ENCODE results near the gene PLAC9. TPM values are rescaled to one million over a fixed set of nuclear protein-coding genes. Genes with fewer than 3 reads are reported as not detected.

PLAC9 gene
- total RNA-seq, 4 donors from 2014 or later: 21.3 to 59.4 (median 39.6) TPM

DNA sequence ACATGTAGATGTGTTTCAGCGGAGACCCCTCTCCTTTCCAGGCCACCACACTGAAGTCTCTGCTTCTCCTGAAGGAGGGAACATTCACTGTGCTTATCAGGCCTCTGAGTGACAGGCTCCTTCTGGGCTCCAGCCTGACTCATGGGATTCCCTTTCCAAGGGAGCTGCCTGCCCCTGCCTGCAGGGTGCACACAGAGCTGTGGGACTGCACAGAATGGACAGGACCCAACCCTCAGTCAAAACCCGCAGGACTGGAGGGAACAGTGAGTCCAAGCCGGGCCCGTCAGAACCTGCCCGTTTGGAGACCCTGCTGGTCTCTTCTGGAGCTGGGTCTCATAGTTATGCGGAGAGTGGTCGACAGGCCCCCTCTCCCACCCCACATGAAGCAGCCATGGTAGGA is 32.6 kb downstream of the PLAC9 start:
- Histone ChIP-seq H3K27ac (replicated peaks in 1 of 4) (peak overlapping the region; percentile 53 to 87 (median 78)), H3K4me1 (peaks cover 80 to 100% (median 91%) of the 10 kb centered on the region in 4 donors), H3K36me3 (peaks cover 12 to 88% (median 70%) of the 10 kb centered on the region in 4 donors), H3K4me3 (no peak overlapping the region), H3K27me3 (no peaks in the 10 kb centered on the region), H3K9me3 (no peaks in the 10 kb centered on the region)
- intact Hi-C loops (cut with DNase I): no loop called here
- no peak for DNase-seq (ENCODE audit: extremely low spot score)
- 87% methylated on average over 7 of the region's 7 CpGs for WGBS
- TF ChIP-seq POLR2AphosphoS5 (IDR thresholded peaks at IDR 0.05) (no peak), POLR2A (IDR thresholded peaks at IDR 0.05; ENCODE audit: low read depth) (no peak), EP300 (IDR thresholded peaks at IDR 0.05) (no peak)
- TF ChIP-seq, protein P1, sequence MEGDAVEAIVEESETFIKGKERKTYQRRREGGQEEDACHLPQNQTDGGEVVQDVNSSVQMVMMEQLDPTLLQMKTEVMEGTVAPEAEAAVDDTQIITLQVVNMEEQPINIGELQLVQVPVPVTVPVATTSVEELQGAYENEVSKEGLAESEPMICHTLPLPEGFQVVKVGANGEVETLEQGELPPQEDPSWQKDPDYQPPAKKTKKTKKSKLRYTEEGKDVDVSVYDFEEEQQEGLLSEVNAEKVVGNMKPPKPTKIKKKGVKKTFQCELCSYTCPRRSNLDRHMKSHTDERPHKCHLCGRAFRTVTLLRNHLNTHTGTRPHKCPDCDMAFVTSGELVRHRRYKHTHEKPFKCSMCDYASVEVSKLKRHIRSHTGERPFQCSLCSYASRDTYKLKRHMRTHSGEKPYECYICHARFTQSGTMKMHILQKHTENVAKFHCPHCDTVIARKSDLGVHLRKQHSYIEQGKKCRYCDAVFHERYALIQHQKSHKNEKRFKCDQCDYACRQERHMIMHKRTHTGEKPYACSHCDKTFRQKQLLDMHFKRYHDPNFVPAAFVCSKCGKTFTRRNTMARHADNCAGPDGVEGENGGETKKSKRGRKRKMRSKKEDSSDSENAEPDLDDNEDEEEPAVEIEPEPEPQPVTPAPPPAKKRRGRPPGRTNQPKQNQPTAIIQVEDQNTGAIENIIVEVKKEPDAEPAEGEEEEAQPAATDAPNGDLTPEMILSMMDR (IDR thresholded peaks at IDR 0.05): no peak

DNA sequence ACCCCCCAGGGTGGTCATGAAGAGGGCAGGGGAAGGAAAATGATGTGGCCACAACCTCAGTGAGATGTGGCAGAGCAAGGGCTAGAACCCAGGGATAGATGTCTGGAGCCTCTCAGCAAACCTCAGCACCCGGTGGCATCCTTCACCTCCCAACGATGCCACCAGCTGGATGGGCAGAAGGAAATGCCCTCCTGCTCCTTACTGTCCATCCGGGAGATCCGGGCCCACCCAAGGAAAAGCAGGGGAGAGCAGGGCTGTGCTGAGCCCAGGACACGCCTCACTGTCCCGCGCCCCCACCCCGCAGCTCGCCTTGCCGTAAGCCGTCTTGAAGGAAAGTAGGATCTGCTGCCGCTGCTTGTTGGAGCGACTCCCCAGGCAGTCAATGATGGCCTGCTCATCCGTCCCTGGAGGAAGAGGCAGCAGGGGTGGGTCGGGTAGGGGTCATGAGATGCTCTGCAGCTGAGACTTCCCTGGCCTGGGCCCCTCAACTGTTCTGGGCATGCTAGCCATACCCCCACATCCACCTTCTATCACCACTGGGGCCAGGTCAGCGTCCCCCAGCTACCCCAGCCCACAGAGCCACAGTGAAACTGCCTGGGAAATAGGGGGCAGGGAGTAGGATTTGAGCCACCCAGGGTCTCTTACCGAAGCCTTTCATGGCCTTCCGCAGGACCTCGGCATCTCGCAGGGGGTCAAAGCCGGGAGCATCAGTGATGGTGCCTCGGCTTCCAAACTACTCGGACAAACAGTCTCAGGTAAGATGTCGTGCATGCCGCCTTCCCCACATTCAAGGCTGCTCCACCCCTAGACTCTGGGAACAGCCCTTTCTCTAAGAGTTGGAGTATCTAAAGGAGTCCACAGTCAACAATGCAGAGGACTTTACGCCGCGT is 34.3 kb downstream of the PLAC9 start:
- peaks cover 73 to 99% (median 81%) of the 10 kb centered on the region in 4 donors for H3K4me1 ChIP-seq

DNA sequence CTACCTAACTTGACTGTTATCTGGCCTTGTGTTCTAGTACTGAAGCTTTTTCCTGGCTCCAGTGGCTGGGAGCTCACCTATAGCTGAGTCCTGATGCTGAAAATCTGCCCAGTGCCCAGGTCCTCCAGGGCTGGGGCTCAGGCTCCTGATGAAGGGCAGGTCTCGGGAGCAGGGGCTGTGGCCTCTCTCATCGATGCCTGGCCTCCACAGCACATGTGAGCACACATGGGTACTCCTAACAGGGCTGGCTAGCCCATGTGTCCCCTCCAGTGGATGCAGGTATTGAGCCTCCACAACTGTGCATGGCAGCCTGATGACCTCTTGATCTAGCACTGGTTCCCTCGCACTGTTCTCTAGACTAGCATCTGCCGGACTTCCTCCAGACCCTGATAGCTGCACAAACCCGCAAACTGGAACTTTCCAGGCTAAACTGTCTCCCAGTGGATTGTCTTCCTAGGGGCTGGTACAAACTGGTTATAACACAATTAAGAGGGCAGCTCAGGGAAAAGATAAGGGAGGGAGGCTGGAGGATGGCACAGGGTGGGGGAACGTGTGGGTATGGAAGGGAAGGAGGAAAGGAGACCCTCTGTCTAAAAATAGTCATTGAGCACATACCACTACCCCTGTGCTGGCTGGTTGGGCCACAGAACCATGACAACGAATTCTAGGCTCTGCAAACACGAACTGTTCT is 35.1 kb downstream of the PLAC9 start:
- peaks cover 4 to 88% (median 70%) of the 10 kb centered on the region in 4 donors for H3K36me3 ChIP-seq
- intact Hi-C loops (cut with DNase I): no loop called here
- WGBS: 50% methylated on average over 7 of the region's 8 CpGs
- H3K4me3 ChIP-seq: no peak overlapping the region
- TF ChIP-seq, protein P1 (IDR thresholded peaks at IDR 0.05): no peak
- TF ChIP-seq POLR2AphosphoS5 (IDR thresholded peaks at IDR 0.05) (no peak), EP300 (IDR thresholded peaks at IDR 0.05) (no peak), POLR2A (IDR thresholded peaks at IDR 0.05; ENCODE audit: low read depth) (no peak)
- H3K4me1 ChIP-seq: peaks cover 70 to 99% (median 80%) of the 10 kb centered on the region in 4 donors
- H3K27me3 ChIP-seq: no peaks in the 10 kb centered on the region
- DNase-seq (ENCODE audit: extremely low spot score): no peak
- H3K9me3 ChIP-seq: no peaks in the 10 kb centered on the region
- H3K27ac ChIP-seq (replicated peaks in 1 of 4): peak overlapping the region; percentile 53 to 87 (median 78)

More for the DNA sequence above, 34.3 kb downstream of the PLAC9 start:
- peaks cover 7 to 88% (median 71%) of the 10 kb centered on the region in 4 donors for H3K36me3 ChIP-seq
- intact Hi-C loops (cut with DNase I): no loop called here
- no peaks in the 10 kb centered on the region for H3K9me3 ChIP-seq
- no peak overlapping the region for H3K4me3 ChIP-seq
- peak overlapping the region; percentile 53 to 87 (median 78) for H3K27ac ChIP-seq (replicated peaks in 1 of 4)
- H3K27me3 ChIP-seq: no peaks in the 10 kb centered on the region
- no peak for DNase-seq (ENCODE audit: extremely low spot score)
- WGBS: 89% methylated on average over 27 of the region's 28 CpGs
- TF ChIP-seq POLR2AphosphoS5 (IDR thresholded peaks at IDR 0.05): no peak
- TF ChIP-seq, protein P1 (IDR thresholded peaks at IDR 0.05): no peak
- no peak for TF ChIP-seq POLR2A (IDR thresholded peaks at IDR 0.05; ENCODE audit: low read depth)

DNA sequence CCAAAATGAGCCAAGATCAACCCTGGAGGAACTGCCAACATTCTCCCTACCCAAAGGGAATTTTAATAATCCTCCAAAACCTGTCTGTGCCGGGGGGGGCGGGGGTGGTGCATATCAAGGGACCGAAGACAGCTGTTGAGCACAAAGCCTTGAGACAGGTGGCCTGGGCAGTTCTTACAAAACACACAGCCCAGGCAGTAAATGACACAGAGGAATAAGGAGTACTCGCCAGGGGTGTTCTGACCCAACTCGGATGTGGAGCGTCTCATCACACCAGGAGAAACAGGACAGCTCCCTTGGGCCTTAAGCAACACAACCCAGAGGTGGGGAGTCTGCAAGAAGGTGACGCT is 35.6 kb downstream of the PLAC9 start:
- Histone ChIP-seq H3K36me3 (peaks cover 7 to 87% (median 70%) of the 10 kb centered on the region in 4 donors), H3K4me3 (no peak overlapping the region), H3K27me3 (no peaks in the 10 kb centered on the region), H3K27ac (replicated peaks in 1 of 4) (peak overlapping the region; percentile 53 to 87 (median 78)), H3K4me1 (peaks cover 72 to 99% (median 81%) of the 10 kb centered on the region in 4 donors), H3K9me3 (no peaks in the 10 kb centered on the region)
- WGBS: 47% methylated on average over 7 of the region's 7 CpGs
- TF ChIP-seq POLR2A (IDR thresholded peaks at IDR 0.05; ENCODE audit: low read depth) (no peak), EP300 (IDR thresholded peaks at IDR 0.05) (no peak), POLR2AphosphoS5 (IDR thresholded peaks at IDR 0.05) (peak in 1 of 2 donors; percentile 57)
- TF ChIP-seq, protein P1 (IDR thresholded peaks at IDR 0.05): no peak
- peak; percentile 95 for DNase-seq (ENCODE audit: extremely low spot score)
- intact Hi-C loops (cut with DNase I): no loop called here

All from esophagus muscularis mucosa (tissue), 4 donors.